NT2/D1 (cell line): ENCODE measurements around the gene MFN1.

Experiments used
- SUZ12 ChIP-seq: IDR thresholded peaks from 2 replicates; pipeline ENCODE4 v1.6.1; 2011; ENCODE audit not compliant: insufficient read length, insufficient read depth; ENCODE audit errors: extremely low read depth
- YY1 ChIP-seq: IDR thresholded peaks from 2 replicates; pipeline ENCODE4 v1.6.1; 2011; ENCODE audit not compliant: insufficient read length, insufficient read depth
- ZNF274 ChIP-seq: IDR thresholded peaks from 2 replicates; pipeline ENCODE4 v1.6.1; 2011; ENCODE audit warnings: mild to moderate bottlenecking, low read depth, low read length

GRCh38 chr3:179410331-179410730 is 62.8 kb downstream of the MFN1 start:
- no peak for TF ChIP-seq ZNF274
- no peak for TF ChIP-seq YY1
- no peak for TF ChIP-seq SUZ12
